Tibial artery (tissue), 4 donors: Measurements from ENCODE around the gene RSPH6A.

ENCODE experiments used
- DNase-seq, 2 donors: peaks; one replicate each; pipeline ENCODE4 v3.0.0-alpha.2; 2019
- H3K27ac ChIP-seq, 2 donors: fragments of 200-600 bp; sonication (generic) in 1 of 2; 1 replicate in 1 of 2; 2 replicates in 1 of 2; pipeline ENCODE4 v1.5.1; 2018 to 2019; ENCODE audit warnings: mild to moderate bottlenecking in 1 of 2
- H3K27me3 ChIP-seq, 2 donors: fragments of 200-600 bp; sonication (generic) in 1 of 2; one replicate each; pipeline versions ENCODE4 v1.5.1 to v1.6.0; 2016 to 2019
- H3K36me3 ChIP-seq, 3 donors: fragments of 200-600 bp; sonication (generic) in 2 of 3; one replicate each; pipeline ENCODE4 v1.5.1; 2016 to 2019; ENCODE audit warnings: mild to moderate bottlenecking in 2 of 3
- H3K4me1 ChIP-seq, 4 donors: fragments of 200-600 bp; sonication (generic) in 2 of 4; 1 replicate in 3 of 4; 2 replicates in 1 of 4; pipeline ENCODE4 v1.5.1; 2016 to 2019
- H3K4me3 ChIP-seq, 2 donors: fragments of 200-600 bp; sonication (generic) in 1 of 2; 1 replicate in 1 of 2; 2 replicates in 1 of 2; pipeline ENCODE4 v1.5.1; 2018 to 2019; ENCODE audit warnings: mild to moderate bottlenecking in 2 of 2
- H3K9me3 ChIP-seq, 3 donors: fragments of 200-600 bp; sonication (generic) in 1 of 3; one replicate each; pipeline ENCODE4 v1.5.1; 2016 to 2019
- intact Hi-C: fragments of 100-400 bp; cut with DNase I; formaldehyde crosslinking; loops from one replicate; pipeline ENCODE4 v1.15.0; 2023; ENCODE audit warnings: low total_unique reads
- TF ChIP-seq, protein P1 (sequence below), 2 experiments: fragments of 200-600 bp in 1 of 2; fragments of 450-650 bp in 1 of 2; IDR thresholded peaks; one replicate each; pipeline ENCODE4 v1.5.1; 2017 to 2019; ENCODE audit warnings: antibody characterized with exemption in 2 of 2, mild to moderate bottlenecking in 1 of 2, moderate library complexity in 1 of 2

The RSPH6A gene

DNA sequence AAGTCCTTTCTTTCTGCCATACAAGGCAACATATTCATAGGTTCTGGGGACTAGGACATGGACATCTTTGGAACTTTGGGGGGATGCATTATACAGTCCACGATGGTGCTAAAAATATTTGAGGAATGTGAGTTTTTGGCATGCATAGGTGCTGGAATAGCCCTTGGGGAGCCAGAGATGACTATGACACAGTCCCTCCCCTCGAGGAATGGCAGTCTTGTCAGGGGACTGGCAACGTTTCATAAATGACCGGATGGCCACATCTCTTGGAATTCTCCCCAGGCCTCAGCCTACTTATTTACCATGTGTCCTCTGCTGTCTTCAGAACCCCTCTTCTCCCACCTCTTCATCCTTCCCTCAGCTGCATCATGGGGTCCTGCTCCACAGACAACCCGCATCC, 68.2 kb downstream of the RSPH6A start:
- H3K27me3 ChIP-seq: peaks cover 0 to 10% of the 10 kb centered on the region in 2 donors
- no peaks in the 10 kb centered on the region for H3K4me1 ChIP-seq
- TF ChIP-seq, protein P1, sequence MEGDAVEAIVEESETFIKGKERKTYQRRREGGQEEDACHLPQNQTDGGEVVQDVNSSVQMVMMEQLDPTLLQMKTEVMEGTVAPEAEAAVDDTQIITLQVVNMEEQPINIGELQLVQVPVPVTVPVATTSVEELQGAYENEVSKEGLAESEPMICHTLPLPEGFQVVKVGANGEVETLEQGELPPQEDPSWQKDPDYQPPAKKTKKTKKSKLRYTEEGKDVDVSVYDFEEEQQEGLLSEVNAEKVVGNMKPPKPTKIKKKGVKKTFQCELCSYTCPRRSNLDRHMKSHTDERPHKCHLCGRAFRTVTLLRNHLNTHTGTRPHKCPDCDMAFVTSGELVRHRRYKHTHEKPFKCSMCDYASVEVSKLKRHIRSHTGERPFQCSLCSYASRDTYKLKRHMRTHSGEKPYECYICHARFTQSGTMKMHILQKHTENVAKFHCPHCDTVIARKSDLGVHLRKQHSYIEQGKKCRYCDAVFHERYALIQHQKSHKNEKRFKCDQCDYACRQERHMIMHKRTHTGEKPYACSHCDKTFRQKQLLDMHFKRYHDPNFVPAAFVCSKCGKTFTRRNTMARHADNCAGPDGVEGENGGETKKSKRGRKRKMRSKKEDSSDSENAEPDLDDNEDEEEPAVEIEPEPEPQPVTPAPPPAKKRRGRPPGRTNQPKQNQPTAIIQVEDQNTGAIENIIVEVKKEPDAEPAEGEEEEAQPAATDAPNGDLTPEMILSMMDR (IDR thresholded peaks at IDR 0.05): no peak
- intact Hi-C loops: no loop called here
- no peak for DNase-seq
- no peaks in the 10 kb centered on the region for H3K9me3 ChIP-seq
- H3K4me3 ChIP-seq: no peak overlapping the region
- H3K36me3 ChIP-seq: no peaks in the 10 kb centered on the region
- H3K27ac ChIP-seq: no peak overlapping the region
